NCI-H460 (cell line): ENCODE measurements around the gene TP53INP2. TPM values are rescaled to one million over a fixed set of nuclear protein-coding genes. Genes with fewer than 3 reads are reported as not detected.
"Not testable (repeated sequence)": the region's sequence is repeated elsewhere in the genome, so short reads cannot be mapped to it uniquely, and the experiment has no call there.

Source experiments
- DNase-seq: peaks from one replicate; pipeline ENCODE4 v3.0.0-alpha.2; 2016; ENCODE audit warnings: low read depth; ENCODE audit errors: extremely low read depth
- total RNA-seq: library from RNA; depleted of rRNA; stranded (reverse); fragments of >200 nt; shearing (Covaris generic); gene quantifications from 2 replicates; pipeline ENCODE4 v1.2.3, GENCODE V29; 2014

The TP53INP2 gene
- total RNA-seq, 1 experiment from 2014 or later, result 2.2 TPM

- no peak for DNase-seq
Observed at GRCh38 chr20:34705397-34706301, 1.5 kb downstream of the TP53INP2 start.

GRCh38 chr20:34706302-34706875 is 2.2 kb downstream of the TP53INP2 start:
- DNase-seq, result no peak

- DNase-seq, result no peak
Observed at GRCh38 chr20:34706912-34707784, 3.0 kb downstream of the TP53INP2 start.

GRCh38 chr20:34708621-34709043 is 4.5 kb downstream of the TP53INP2 start:
- DNase-seq, result peak; percentile 54

GRCh38 chr20:34709044-34709830 is 5.1 kb downstream of the TP53INP2 start:
- peak; percentile 83 for DNase-seq

- DNase-seq, result peak; percentile 73
Observed at GRCh38 chr20:34709831-34710567, 5.9 kb downstream of the TP53INP2 start.

- DNase-seq, result no peak
Observed at GRCh38 chr20:34710568-34710839, 6.4 kb downstream of the TP53INP2 start.

GRCh38 chr20:34710861-34711574 is 6.9 kb downstream of the TP53INP2 start:
- no peak for DNase-seq

- no peak for DNase-seq
Observed at GRCh38 chr20:34711813-34712430, 7.8 kb downstream of the TP53INP2 start.

GRCh38 chr20:34712525-34713192 is 8.5 kb downstream of the TP53INP2 start:
- no peak for DNase-seq

- peak; percentile 37 for DNase-seq
Observed at GRCh38 chr20:34713194-34713943, 9.2 kb downstream of the TP53INP2 start.

GRCh38 chr20:34713944-34714515 is 9.9 kb downstream of the TP53INP2 start:
- DNase-seq, result not testable (repeated sequence)

- no peak for DNase-seq
Observed at GRCh38 chr20:34715384-34715783, 11.2 kb downstream of the TP53INP2 start.

GRCh38 chr20:34716921-34717229 is 12.7 kb downstream of the TP53INP2 start:
- no peak for DNase-seq

- no peak for DNase-seq
Observed at GRCh38 chr20:34717230-34718095, 13.3 kb downstream of the TP53INP2 start.
